ENCODE results near the gene ATF7IP2. TPM values are rescaled to one million over a fixed set of nuclear protein-coding genes. Genes with fewer than 3 reads are reported as not detected.

The ATF7IP2 gene
- total and polyA plus RNA-seq, 12 donors, result 19.4 to 62.6 (median 35.8) TPM

GRCh38 chr16:10519297-10519696, 133.4 kb downstream of the ATF7IP2 start:
- intact Hi-C loops (cut with DNase I), result loop anchor here in 2 of 10 donors (5.0 kb wide), 2 partner anchors 213 to 218 kb away; no protein-coding TSS in a partner anchor
- no CpG with 5 or more reads among the region's 1 CpG for WGBS, 2 donors
- TF ChIP-seq CTCF (IDR thresholded peaks at IDR 0.05), result no peak
- no peaks in the 10 kb centered on the region for H3K27me3 ChIP-seq
- ATAC-seq (no peak), DNase-seq (no peak)
- peaks cover 0 to 29% (median 0%) of the 10 kb centered on the region in 9 donors for H3K36me3 ChIP-seq
- H3K4me3 ChIP-seq, result no peak overlapping the region
- H3K27ac ChIP-seq, result no peak overlapping the region
- peaks cover 0 to 14% (median 9%) of the 10 kb centered on the region in 9 donors for H3K4me1 ChIP-seq
- H3K9me3 ChIP-seq, result peaks cover 0 to 11% (median 0%) of the 10 kb centered on the region in 11 donors

- Histone ChIP-seq H3K9me3 (peaks cover 0 to 11% (median 0%) of the 10 kb centered on the region in 11 donors), H3K27ac (no peak overlapping the region), H3K36me3 (peaks cover 0 to 38% (median 5%) of the 10 kb centered on the region in 9 donors), H3K4me3 (no peak overlapping the region), H3K4me1 (peaks cover 0 to 6% (median 0%) of the 10 kb centered on the region in 9 donors), H3K27me3 (no peaks in the 10 kb centered on the region)
- DNase-seq, result no peak
- no peak for TF ChIP-seq CTCF (IDR thresholded peaks at IDR 0.05)
- intact Hi-C loops (cut with DNase I), result loop anchor here in 8 of 10 donors (2.0 to 10.0 kb wide), 10 partner anchors 55 to 405 kb away; no protein-coding TSS in a partner anchor
- 90 to 92% methylated on average over 10 of the region's 10 CpGs for WGBS, 2 donors
- peak in 1 of 8 donors; percentile 28 for ATAC-seq
Measured at GRCh38 chr16:10519929-10520868, 134.3 kb downstream of the ATF7IP2 start.

GRCh38 chr16:10520869-10521578, 135.2 kb downstream of the ATF7IP2 start:
- H3K4me3 ChIP-seq, result no peak overlapping the region
- H3K27ac ChIP-seq, result no peak overlapping the region
- 83 to 84% methylated on average over 7 of the region's 7 CpGs for WGBS, 2 donors
- H3K27me3 ChIP-seq, result no peaks in the 10 kb centered on the region
- H3K9me3 ChIP-seq, result peaks cover 0 to 11% (median 0%) of the 10 kb centered on the region in 11 donors
- no peak for ATAC-seq
- peaks cover 0 to 6% (median 0%) of the 10 kb centered on the region in 9 donors for H3K4me1 ChIP-seq
- intact Hi-C loops (cut with DNase I), result loop anchor here in 8 of 10 donors (1.0 to 10.0 kb wide), 9 partner anchors 54 to 404 kb away; no protein-coding TSS in a partner anchor
- DNase-seq, result no peak
- no peak for TF ChIP-seq CTCF (IDR thresholded peaks at IDR 0.05)
- peaks cover 0 to 46% (median 7%) of the 10 kb centered on the region in 9 donors for H3K36me3 ChIP-seq
